GM06990 (cell line): ENCODE data around the gene IL36A.

Source experiments
- DNase-seq: peaks from one replicate; pipeline ENCODE4 v3.0.0-alpha.2; 2011; ENCODE audit not compliant: insufficient read length; ENCODE audit errors: extremely low read depth
- H3K27me3 ChIP-seq: replicated peaks from 2 replicates; pipeline ENCODE4 v1.6.0; 2011; ENCODE audit warnings: low read length; ENCODE audit not compliant: control insufficient read depth, insufficient read depth
- H3K36me3 ChIP-seq: 2 replicates; pipeline ENCODE4 v1.5.1; 2011; ENCODE audit warnings: low read length; ENCODE audit not compliant: control insufficient read depth, insufficient read depth
- H3K4me3 ChIP-seq: replicated peaks from 2 replicates; pipeline ENCODE4 v1.5.1; 2011; ENCODE audit warnings: low read depth, mild to moderate bottlenecking, control low read depth, low read length
- TF ChIP-seq, protein P1 (sequence below): IDR thresholded peaks from 2 replicates; pipeline ENCODE4 v1.5.1; 2011; ENCODE audit warnings: low read length, control low read depth, mild to moderate bottlenecking, inconsistent platforms; ENCODE audit not compliant: insufficient read depth, poor library complexity, severe bottlenecking

IL36A gene

DNA sequence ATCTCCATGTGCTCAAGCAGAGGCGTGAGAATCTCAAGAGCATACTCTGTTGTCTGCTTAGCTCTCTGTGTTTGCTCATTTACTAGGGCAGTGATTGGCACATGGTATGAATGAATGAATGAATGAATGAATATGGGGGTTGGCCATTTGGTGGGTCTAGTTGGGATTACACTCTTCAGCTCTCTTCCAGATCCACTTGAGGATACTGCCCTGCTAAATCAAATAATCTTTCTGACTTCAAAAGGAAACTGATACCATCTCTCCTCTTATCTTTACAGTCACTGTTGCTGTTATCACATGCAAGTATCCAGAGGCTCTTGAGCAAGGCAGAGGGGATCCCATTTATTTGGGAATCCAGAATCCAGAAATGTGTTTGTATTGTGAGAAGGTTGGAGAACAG lies 25.5 kb upstream of the IL36A start:
- TF ChIP-seq, protein P1, sequence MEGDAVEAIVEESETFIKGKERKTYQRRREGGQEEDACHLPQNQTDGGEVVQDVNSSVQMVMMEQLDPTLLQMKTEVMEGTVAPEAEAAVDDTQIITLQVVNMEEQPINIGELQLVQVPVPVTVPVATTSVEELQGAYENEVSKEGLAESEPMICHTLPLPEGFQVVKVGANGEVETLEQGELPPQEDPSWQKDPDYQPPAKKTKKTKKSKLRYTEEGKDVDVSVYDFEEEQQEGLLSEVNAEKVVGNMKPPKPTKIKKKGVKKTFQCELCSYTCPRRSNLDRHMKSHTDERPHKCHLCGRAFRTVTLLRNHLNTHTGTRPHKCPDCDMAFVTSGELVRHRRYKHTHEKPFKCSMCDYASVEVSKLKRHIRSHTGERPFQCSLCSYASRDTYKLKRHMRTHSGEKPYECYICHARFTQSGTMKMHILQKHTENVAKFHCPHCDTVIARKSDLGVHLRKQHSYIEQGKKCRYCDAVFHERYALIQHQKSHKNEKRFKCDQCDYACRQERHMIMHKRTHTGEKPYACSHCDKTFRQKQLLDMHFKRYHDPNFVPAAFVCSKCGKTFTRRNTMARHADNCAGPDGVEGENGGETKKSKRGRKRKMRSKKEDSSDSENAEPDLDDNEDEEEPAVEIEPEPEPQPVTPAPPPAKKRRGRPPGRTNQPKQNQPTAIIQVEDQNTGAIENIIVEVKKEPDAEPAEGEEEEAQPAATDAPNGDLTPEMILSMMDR = no peak

DNA sequence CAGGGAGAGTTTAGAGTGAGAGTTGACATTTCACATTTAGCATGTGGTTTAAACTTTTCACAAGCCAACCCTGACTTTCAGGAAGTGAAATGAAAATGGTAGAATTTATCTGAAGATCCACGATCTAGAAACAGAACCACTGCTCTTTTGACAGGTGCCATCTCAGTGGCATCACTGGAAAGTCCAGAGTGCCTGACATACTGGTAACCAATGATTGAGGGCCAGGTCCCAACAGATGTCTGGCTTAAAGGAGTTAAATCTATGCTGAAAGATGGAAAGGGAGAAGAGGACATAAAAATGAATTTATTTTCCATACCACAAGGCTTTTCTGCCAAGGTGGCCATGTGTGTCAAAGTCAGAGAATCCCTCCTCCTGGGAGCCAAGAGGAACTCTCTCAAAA lies 24.7 kb upstream of the IL36A start:
- TF ChIP-seq, protein P1 = no peak
- no peaks in the 10 kb centered on the region for H3K27me3 ChIP-seq
- no peak for DNase-seq
- no peaks in the 10 kb centered on the region for H3K36me3 ChIP-seq
- no peak overlapping the region for H3K4me3 ChIP-seq

More for the DNA sequence above, 25.5 kb upstream of the IL36A start:
- Histone ChIP-seq H3K36me3 (no peaks in the 10 kb centered on the region), H3K27me3 (no peaks in the 10 kb centered on the region), H3K4me3 (no peak overlapping the region)
- DNase-seq = no peak

DNA sequence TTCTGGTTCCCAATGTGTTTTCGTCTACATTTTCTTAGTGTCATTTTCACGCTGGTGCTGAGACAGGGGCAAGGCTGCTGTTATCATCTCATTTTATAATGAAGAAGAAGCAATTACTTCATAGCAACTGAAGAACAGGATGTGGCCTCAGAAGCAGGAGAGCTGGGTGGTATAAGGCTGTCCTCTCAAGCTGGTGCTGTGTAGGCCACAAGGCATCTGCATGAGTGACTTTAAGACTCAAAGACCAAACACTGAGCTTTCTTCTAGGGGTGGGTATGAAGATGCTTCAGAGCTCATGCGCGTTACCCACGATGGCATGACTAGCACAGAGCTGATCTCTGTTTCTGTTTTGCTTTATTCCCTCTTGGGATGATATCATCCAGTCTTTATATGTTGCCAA lies 20.2 kb upstream of the IL36A start:
- DNase-seq = no peak
- TF ChIP-seq, protein P1 = no peak
- Histone ChIP-seq H3K36me3 (no peaks in the 10 kb centered on the region), H3K4me3 (no peak overlapping the region), H3K27me3 (no peaks in the 10 kb centered on the region)

- no peaks in the 10 kb centered on the region for H3K36me3 ChIP-seq
- no peak overlapping the region for H3K4me3 ChIP-seq
- DNase-seq = no peak
- H3K27me3 ChIP-seq = no peaks in the 10 kb centered on the region
- TF ChIP-seq, protein P1 = no peak
Measured at GRCh38 chr2:112989611-112990010, 15.6 kb upstream of the IL36A start.

- no peaks in the 10 kb centered on the region for H3K27me3 ChIP-seq
- TF ChIP-seq, protein P1 = no peak
- DNase-seq = no peak
- H3K36me3 ChIP-seq = no peaks in the 10 kb centered on the region
- H3K4me3 ChIP-seq = no peak overlapping the region
Measured at GRCh38 chr2:112993831-112994230, 11.4 kb upstream of the IL36A start.

GRCh38 chr2:112994648-112995047 lies 10.6 kb upstream of the IL36A start:
- H3K4me3 ChIP-seq = no peak overlapping the region
- DNase-seq = no peak
- TF ChIP-seq, protein P1 = no peak
- H3K36me3 ChIP-seq = no peaks in the 10 kb centered on the region
- H3K27me3 ChIP-seq = no peaks in the 10 kb centered on the region
